ENCODE results near the gene SLC18B1.
A peak's percentile ranks its signal among the peaks of the same experiment; 100 is the strongest.
"Not testable (repeated sequence)": the region's sequence is repeated elsewhere in the genome, so short reads cannot be mapped to it uniquely, and the experiment has no call there.

SLC18B1 gene

GRCh38 chr6:132798869-132799538 is 567 bp upstream of the SLC18B1 start:
- DNase-seq, result peak; percentile 62

DNA sequence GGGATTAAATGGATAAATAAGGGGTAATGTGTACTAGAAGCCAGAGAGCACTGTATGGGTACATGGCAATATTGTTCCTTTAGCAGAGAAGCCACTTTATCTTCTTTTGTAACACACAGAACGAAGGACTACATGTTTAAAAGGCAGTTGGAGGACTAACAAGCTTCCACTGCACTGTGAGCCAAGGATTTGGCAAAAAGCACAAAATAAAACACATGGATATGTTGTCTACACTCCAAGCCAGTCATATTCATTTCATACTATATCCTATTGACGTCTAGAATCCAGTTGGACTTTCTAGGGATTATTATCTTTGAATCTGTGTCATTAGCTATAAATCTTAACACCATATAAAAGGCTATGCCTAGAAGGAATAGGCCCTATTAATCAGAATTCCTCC is 3.0 kb downstream of the SLC18B1 start:
- no peak for DNase-seq

- no peak for DNase-seq
Observed at GRCh38 chr6:132792510-132792909, 5.9 kb downstream of the SLC18B1 start.

DNA sequence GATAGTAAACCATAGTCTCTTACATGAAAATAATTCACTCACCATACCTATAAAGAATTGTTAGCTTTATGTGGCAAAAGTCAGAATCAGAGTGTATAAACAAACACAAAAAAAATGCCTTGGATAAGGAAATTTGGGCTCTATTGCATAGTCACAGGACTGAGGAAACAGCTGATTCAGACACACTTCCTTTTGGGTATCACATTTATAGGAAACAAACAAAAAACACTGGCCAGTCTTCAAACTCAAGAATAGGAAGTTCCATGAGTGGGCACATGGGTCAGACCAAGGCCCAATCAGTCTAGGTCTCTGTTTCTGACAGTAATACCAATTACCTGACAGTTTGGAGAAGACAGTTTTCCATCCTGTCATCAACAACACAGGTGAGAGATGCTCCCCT is 8.0 kb downstream of the SLC18B1 start:
- DNase-seq, result no peak

DNA sequence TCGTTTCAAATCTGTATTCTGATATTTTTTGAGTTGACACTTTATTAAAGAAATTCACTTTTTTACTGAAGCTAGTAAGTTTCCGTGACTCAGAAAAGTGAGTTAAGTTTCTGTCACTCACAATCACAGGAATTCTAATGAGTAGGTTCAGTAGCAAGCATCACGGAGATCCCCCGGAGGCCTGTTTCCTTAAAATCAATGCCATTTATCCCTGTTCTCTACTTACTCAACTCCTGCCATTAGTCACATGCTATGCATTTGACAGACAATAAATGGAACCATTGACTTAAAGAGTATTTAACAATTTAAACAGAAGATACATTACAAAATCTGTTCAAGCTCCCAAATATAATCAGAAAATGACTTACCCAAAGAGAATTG is 9.1 kb downstream of the SLC18B1 start:
- DNase-seq, result no peak

DNA sequence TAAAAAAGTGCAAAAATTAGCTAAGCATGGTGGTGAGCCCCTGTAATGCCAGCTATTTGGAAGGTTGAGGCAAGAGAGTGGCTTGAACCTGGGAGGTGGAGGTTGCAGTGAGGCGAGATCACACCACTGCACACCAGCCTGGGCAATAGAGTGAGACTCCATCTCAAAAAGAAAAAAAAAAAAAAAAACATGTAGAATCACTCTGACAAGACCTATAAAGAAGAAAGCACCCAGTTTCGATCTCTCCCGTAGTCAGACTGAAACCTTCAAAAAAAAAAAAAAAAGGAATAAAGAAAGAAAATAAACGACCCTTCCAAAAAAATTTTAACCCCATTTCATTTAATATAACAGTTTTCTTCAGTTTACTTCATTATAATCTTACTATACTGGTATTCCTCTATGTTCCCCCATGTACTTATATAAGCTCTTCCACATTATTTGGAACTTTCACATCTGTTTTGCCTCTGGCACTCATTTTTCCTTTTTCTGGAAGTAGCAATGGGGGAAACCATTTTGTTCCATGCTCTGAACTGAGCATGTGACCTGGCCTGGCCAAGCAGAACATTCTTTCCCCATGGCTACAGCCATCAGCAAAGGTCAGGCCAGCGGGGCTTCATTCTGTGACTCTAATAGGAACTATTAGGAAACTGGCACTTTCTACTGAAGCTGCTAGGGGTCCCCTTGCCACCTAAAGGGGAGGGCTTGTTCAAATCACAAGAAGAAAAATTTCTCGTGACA is 9.6 kb downstream of the SLC18B1 start:
- no peak for DNase-seq

DNA sequence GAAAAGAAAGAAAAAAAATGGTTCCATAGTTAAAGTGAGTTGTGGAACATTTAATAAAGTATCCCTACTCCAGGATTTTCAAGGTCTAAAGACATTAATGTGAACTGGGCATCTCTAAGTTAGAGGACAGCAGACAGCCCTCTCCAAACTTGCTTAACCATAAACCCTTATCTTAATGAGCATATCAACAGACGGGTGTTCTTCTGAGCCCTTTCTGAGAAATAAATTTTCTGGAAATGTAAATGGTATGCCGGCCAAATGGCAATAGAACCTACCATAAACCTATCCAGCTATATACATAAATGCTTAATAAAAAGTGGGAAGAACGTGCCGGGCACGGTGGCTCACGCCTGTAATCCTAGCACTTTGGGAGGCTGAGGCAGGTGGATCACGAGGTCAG is 12.5 kb downstream of the SLC18B1 start:
- no peak for DNase-seq

DNA sequence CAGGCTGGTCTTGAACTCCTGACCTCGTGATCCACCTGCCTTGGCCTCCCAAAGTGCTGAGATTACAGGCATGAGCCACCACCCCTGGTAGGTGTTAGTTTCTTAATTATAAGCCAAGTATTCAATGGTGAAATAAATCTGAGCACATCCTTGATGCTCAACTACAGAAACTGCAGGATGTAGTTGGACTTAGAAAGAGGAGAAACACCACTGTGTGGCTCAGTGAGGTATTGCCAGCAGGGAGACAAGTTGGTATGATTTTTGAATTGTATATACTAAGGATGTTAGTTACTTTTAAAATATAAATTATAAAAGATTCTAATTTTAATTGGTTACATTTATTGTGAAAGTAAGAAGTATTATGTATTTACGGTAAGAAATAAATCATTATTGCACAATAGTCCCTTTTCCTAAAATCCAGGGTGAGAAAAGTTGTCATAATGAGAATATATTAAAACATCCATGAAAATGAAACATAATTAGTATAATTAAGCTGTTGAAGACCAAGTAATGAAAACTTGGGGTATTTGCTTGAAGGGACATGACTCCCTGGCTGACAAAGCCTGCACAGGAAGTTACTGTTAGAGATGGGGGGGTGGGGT is 17.6 kb downstream of the SLC18B1 start:
- no peak for DNase-seq

GRCh38 chr6:132777881-132778280 is 20.6 kb downstream of the SLC18B1 start:
- DNase-seq, result not testable (repeated sequence)

GRCh38 chr6:132768051-132768517 is 30.4 kb downstream of the SLC18B1 start:
- DNase-seq, result no peak

DNA sequence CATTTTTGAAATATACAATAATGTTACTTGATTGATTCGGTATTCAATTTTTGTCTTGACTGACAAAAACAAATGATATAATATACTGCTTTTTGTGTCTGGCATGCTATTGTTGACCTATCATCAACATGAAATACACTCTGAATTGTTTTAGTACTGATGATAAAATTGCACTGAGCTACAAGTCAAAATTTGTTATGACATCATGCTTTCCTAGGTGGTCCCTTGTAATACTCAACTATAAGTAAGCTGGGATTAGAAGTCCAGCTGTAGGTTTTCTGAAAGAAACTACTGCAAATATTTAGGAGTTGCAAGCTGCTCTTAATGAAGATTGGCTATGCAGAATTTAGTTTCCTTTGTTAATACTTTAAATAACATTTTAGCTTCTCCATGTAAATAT is 32.9 kb downstream of the SLC18B1 start:
- no peak for DNase-seq

DNA sequence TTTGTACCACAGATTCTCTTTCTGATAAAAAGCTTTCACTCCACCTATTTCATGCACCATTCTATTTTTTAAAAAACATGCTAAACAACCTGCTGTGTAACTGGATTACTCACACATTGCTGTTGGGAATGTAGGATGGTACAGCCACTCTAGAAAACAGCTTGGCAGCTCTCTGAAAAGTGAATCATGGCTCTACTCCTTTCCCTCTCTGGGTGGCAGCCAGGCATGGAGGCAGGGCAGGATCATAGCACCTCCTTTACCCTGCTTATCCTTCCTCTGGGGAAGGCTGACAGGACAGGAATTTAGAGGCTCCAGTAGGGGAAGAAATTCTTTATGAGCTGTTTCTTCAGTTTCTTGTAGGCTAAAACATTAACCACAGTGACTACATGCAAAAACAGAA is 34.1 kb downstream of the SLC18B1 start:
- DNase-seq, result no peak

- DNase-seq, result peak; percentile 7
Observed at GRCh38 chr6:132763269-132763668, 35.2 kb downstream of the SLC18B1 start.

GRCh38 chr6:132760256-132760655 is 38.2 kb downstream of the SLC18B1 start:
- DNase-seq, result no peak

- DNase-seq, result no peak
Observed at GRCh38 chr6:132758689-132759088, 39.7 kb downstream of the SLC18B1 start.

DNA sequence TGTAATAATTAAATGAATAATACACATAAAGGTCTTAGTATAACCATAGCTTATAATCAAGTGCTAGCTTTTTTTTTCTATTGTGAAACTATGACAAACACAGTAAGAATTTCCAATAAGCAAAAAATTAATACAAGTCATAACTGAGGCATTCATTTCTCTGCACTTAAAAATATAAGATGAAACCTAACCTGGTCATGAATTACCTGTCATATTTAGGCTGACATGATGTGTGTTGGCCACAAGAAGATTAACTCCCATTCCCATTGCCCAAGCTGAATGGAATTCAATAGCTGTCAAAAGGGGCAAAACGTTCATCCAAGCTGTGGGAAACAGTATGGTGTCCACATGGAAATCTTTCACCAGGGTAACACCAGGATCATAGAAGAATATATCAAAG is 46.2 kb downstream of the SLC18B1 start:
- no peak for DNase-seq

GRCh38 chr6:132751828-132752227 is 46.6 kb downstream of the SLC18B1 start:
- DNase-seq, result no peak

DNA sequence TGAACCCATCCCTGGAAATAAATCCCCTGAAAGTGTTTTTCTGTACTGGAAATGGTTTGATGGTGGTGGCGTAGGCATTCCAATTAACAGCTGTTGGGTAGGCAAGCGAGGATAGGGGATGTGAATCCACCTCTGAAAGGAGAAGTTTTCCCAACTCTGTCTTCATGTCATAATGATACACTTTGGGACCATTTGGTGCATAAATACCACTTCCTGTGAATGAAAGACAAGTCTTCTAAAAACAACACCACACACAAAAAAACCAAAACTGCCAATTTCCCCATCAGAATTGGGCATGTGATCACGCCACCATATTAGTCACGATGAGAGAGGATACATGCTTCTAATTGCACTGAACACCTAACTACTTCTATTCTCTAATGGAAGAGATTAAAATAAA is 47.1 kb downstream of the SLC18B1 start:
- no peak for DNase-seq

GRCh38 chr6:132750455-132751248 is 47.8 kb downstream of the SLC18B1 start:
- DNase-seq, result no peak

GRCh38 chr6:132749111-132749510 is 49.3 kb downstream of the SLC18B1 start:
- DNase-seq, result no peak

DNA sequence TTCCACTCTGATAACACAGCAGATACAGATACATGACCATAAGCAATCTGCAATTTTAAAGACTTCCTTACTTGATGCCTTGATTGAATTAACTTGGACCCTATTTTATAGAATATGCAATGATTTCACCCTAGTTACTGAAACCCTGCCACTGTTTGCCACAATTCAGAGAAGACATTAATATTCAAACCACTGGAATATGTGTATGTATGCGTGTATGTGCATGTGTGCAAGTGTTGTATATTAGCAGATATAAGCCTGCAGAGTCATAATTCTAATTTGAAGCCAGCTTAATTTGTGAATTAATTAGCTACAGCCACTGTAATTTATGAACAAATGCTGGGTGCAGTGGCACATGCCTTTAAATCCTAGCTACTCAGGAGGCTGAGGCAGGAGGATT is 50.0 kb downstream of the SLC18B1 start:
- no peak for DNase-seq

- no peak for DNase-seq
Observed at GRCh38 chr6:132746048-132746447, 52.4 kb downstream of the SLC18B1 start.

GRCh38 chr6:132742495-132742894 is 55.9 kb downstream of the SLC18B1 start:
- DNase-seq, result no peak
